SK-N-SH (cell line): ENCODE data around the gene ZNF502. TPM values are rescaled to one million over a fixed set of nuclear protein-coding genes. Genes with fewer than 3 reads are reported as not detected.

Experiments
- CTCF ChIA-PET: fragments of 300-600, 350-600 bp; formaldehyde crosslinking; extraction: SDS; loops from one replicate; lab custom pipeline; 2021; lab: Yijun Ruan, JAX
- POLR2A ChIA-PET: fragments of 350-600 bp; sonication (Branson Sonifier 250); formaldehyde crosslinking; extraction: SDS; loops from one replicate; lab custom pipeline; 2020; ENCODE audit warnings: antibody characterized with exemption, inconsistent platforms; lab: Yijun Ruan, JAX
- DNase-seq: peaks from one replicate; pipeline ENCODE4 v3.0.0; 2012
- H2AFZ ChIP-seq: fragments of 200-600 bp; sonication (generic); 2 replicates; pipeline ENCODE4 v1.8.1; 2016; ENCODE audit warnings: antibody characterized with exemption, mild to moderate bottlenecking, low read depth
- H3F3A ChIP-seq: fragments of 200-600 bp; sonication (generic); replicated peaks from 2 replicates; pipeline ENCODE3; 2016; ENCODE audit warnings: antibody characterized with exemption, mild to moderate bottlenecking; ENCODE audit not compliant: insufficient read depth
- H3K27ac ChIP-seq, 2 experiments: fragments of 200-500 bp in 1 of 2; fragments of 200-600 bp in 1 of 2; sonication (Bioruptor generic) in 1 of 2; sonication (generic), shearing (Covaris generic) in 1 of 2; 2 replicates each; pipeline versions ENCODE4 v1.5.1 to v1.6.1; 2014 to 2016; ENCODE audit warnings: low read depth in 2 of 2, inconsistent platforms in 1 of 2, low read length in 1 of 2, mild to moderate bottlenecking in 1 of 2, mixed read lengths in 1 of 2
- H3K27me3 ChIP-seq: fragments of 200-600 bp; sonication (generic), shearing (Covaris generic); 2 replicates; pipeline ENCODE4 v1.6.1; 2016; ENCODE audit warnings: mixed run types; ENCODE audit not compliant: insufficient read depth
- H3K36me3 ChIP-seq, 2 experiments: fragments of 200-500 bp in 1 of 2; fragments of 200-600 bp in 1 of 2; sonication (Bioruptor generic) in 1 of 2; sonication (generic) in 1 of 2; replicated peaks in 1 of 2; 2 replicates each; pipeline versions ENCODE3 to v1.5.1; 2014 to 2016; ENCODE audit warnings: low read length in 1 of 2, mild to moderate bottlenecking in 1 of 2; ENCODE audit not compliant: insufficient read depth in 2 of 2, control insufficient read depth in 1 of 2
- H3K4me1 ChIP-seq, 2 experiments: fragments of 200-500 bp in 1 of 2; fragments of 200-600 bp in 1 of 2; sonication (Bioruptor generic) in 1 of 2; sonication (generic), shearing (Covaris generic) in 1 of 2; 2 replicates each; pipeline versions ENCODE4 v1.5.1 to v1.6.1; 2014 to 2016; ENCODE audit warnings: low read depth in 1 of 2, low read length in 1 of 2, mixed run types in 1 of 2; ENCODE audit not compliant: insufficient read depth in 2 of 2, control insufficient read depth in 1 of 2
- H3K4me2 ChIP-seq: fragments of 200-600 bp; sonication (generic), shearing (Covaris generic); 2 replicates; pipeline ENCODE4 v1.6.1; 2017; ENCODE audit warnings: mixed run types
- H3K4me3 ChIP-seq, 2 experiments: fragments of 200-500 bp in 1 of 2; fragments of 200-600 bp in 1 of 2; sonication (Bioruptor generic) in 1 of 2; sonication (generic), shearing (Covaris generic) in 1 of 2; 2 replicates each; pipeline versions ENCODE4 v1.5.1 to v1.8.1; 2014 to 2016; ENCODE audit warnings: low read depth in 2 of 2, inconsistent platforms in 1 of 2, low read length in 1 of 2, mild to moderate bottlenecking in 1 of 2, mixed read lengths in 1 of 2, moderate library complexity in 1 of 2
- H3K79me2 ChIP-seq: fragments of 200-600 bp; sonication (generic); 2 replicates; pipeline ENCODE4 v1.8.1; 2017; ENCODE audit warnings: mild to moderate bottlenecking; ENCODE audit not compliant: insufficient read depth
- H3K9ac ChIP-seq: fragments of 200-600 bp; sonication (generic); 2 replicates; pipeline ENCODE4 v1.6.1; 2017; ENCODE audit warnings: mixed run types
- H3K9me2 ChIP-seq: fragments of 200-600 bp; sonication (generic); 2 replicates; pipeline ENCODE4 v1.6.1; 2017; ENCODE audit warnings: mixed run types
- H3K9me3 ChIP-seq: fragments of 200-600 bp; sonication (generic); 2 replicates; pipeline ENCODE4 v1.6.1; 2017; ENCODE audit warnings: mixed run types, mild to moderate bottlenecking, moderate library complexity
- H4K20me1 ChIP-seq: fragments of 200-600 bp; sonication (generic); 2 replicates; pipeline ENCODE4 v1.6.1; 2017; ENCODE audit warnings: mild to moderate bottlenecking, mixed run types; ENCODE audit not compliant: insufficient read depth
- CHD2 ChIP-seq: fragments of 150-350 bp; IDR thresholded peaks from 2 replicates; pipeline ENCODE4 v1.6.1; 2018; ENCODE audit warnings: low read length; ENCODE audit not compliant: partially characterized antibody
- EZH2phosphoT487 ChIP-seq: fragments of 200-600 bp; sonication (generic); IDR thresholded peaks from 2 replicates; pipeline ENCODE4 v1.6.1; 2017; ENCODE audit warnings: low read depth, mixed run types, mild to moderate bottlenecking, antibody characterized with exemption, moderate library complexity, borderline replicate concordance
- FOSL2 ChIP-seq: IDR thresholded peaks from 2 replicates; pipeline ENCODE4 v1.4.0; 2012; ENCODE audit warnings: low read depth, mild to moderate bottlenecking, moderate library complexity, borderline replicate concordance
- GABPA ChIP-seq: IDR thresholded peaks from 2 replicates; pipeline ENCODE4 v1.4.0; 2012; ENCODE audit warnings: low read depth, mild to moderate bottlenecking
- GATA2 ChIP-seq: sonication (generic); formaldehyde crosslinking; IDR thresholded peaks from 2 replicates; pipeline ENCODE4 v1.5.0; 2020; ENCODE audit warnings: mild to moderate bottlenecking, missing genetic modification reagents
- JUND ChIP-seq: IDR thresholded peaks from 2 replicates; pipeline ENCODE4 v1.4.0; 2012
- MXI1 ChIP-seq: IDR thresholded peaks from 2 replicates; pipeline ENCODE4 v1.6.1; 2012; ENCODE audit warnings: mild to moderate bottlenecking, low read depth, low read length, improper control_type of control experiment
- NFIC ChIP-seq: IDR thresholded peaks from 2 replicates; pipeline ENCODE4 v1.4.0; 2012; ENCODE audit warnings: borderline replicate concordance
- NRF1 ChIP-seq: IDR thresholded peaks from 2 replicates; pipeline ENCODE4 v1.6.1; 2012; ENCODE audit warnings: low read depth, mild to moderate bottlenecking, low read length
- POLR2AphosphoS5 ChIP-seq: IDR thresholded peaks from 2 replicates; pipeline ENCODE4 v1.6.1; 2012; ENCODE audit warnings: low read depth, low read length
- RAD21 ChIP-seq: IDR thresholded peaks from 2 replicates; pipeline ENCODE4 v1.6.1; 2012; ENCODE audit warnings: mild to moderate bottlenecking, low read length
- RCOR1 ChIP-seq: fragments of 150-350 bp; IDR thresholded peaks from 2 replicates; pipeline ENCODE4 v1.6.1; 2017; ENCODE audit warnings: antibody characterized with exemption, low read length
- RFX5 ChIP-seq: IDR thresholded peaks from 2 replicates; pipeline ENCODE4 v1.6.1; 2012; ENCODE audit warnings: mild to moderate bottlenecking, improper control_type of control experiment, low read length
- TCF12 ChIP-seq: IDR thresholded peaks from 2 replicates; pipeline ENCODE4 v1.4.0; 2012
- WGBS: methylation state at CpG from one replicate; pipeline ENCODE4 v1.1.6; 2017; ENCODE audit warnings: low lambda C conversion rate; 5-methylcytosine and 5-hydroxymethylcytosine counted together
- polyA plus RNA-seq, 3 experiments: library from polyadenylated mRNA; depleted of rRNA; stranded (reverse); fragments of >200 nt; gene quantifications; 2 replicates each; pipeline ENCODE4 v1.2.3, GENCODE V29; 2012
- TF ChIP-seq, protein P1 (sequence below): IDR thresholded peaks from 2 replicates; pipeline ENCODE4 v1.4.0; 2012; ENCODE audit warnings: low read depth, borderline replicate concordance
- TF ChIP-seq, protein P2 (sequence below): IDR thresholded peaks from 2 replicates; pipeline ENCODE4 v1.6.1; 2012; ENCODE audit warnings: mild to moderate bottlenecking, low read depth, low read length, moderate library complexity
- TF ChIP-seq, protein P3 (sequence below): IDR thresholded peaks from 2 replicates; pipeline ENCODE4 v1.4.0; 2012; ENCODE audit warnings: low read depth
- TF ChIP-seq, protein P4 (sequence below): IDR thresholded peaks from 2 replicates; pipeline ENCODE4 v1.4.0; 2012; ENCODE audit warnings: low read depth, borderline replicate concordance

The ZNF502 gene
- polyA plus RNA-seq, 1 of the 3 experiments (the other 2 are of a cell fraction) = 2.1 TPM

DNA sequence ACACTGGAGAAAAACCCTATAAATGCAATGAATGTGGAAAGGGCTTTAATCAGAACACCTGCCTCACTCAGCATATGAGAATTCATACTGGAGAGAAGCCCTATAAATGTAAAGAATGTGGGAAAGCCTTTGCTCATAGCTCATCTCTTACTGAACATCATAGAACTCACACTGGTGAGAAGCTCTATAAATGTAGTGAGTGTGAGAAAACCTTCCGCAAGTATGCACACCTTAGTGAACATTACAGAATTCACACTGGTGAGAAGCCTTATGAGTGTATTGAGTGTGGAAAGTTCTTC, 9.6 kb downstream of the ZNF502 start:
- H3K27me3 ChIP-seq = no peaks in the 10 kb centered on the region
- no peak overlapping the region for H3K4me2 ChIP-seq
- H2AFZ ChIP-seq = no peak overlapping the region
- H4K20me1 ChIP-seq = no peaks in the 10 kb centered on the region
- H3K9me2 ChIP-seq = no peaks in the 10 kb centered on the region
- no peak for DNase-seq
- H3K9me3 ChIP-seq = peaks cover 66% of the 10 kb centered on the region
- H3K4me3 ChIP-seq = no peak overlapping the region
- no peak overlapping the region for H3K9ac ChIP-seq
- H3F3A ChIP-seq = peaks cover 12% of the 10 kb centered on the region
- H3K36me3 ChIP-seq = peaks cover 21 to 60% of the 10 kb centered on the region in 2 experiments
- H3K4me1 ChIP-seq = no peaks in the 10 kb centered on the region
- H3K79me2 ChIP-seq = no peaks in the 10 kb centered on the region; the same call in 1 of the 2 replicates
- ChIA-PET CTCF (no interaction called here), POLR2A (no interaction called here)
- TF ChIP-seq RAD21 (no peak), GABPA (no peak), JUND (no peak), TCF12 (no peak), NRF1 (no peak), RFX5 (no peak), POLR2AphosphoS5 (no peak), RCOR1 (no peak), FOSL2 (no peak), CHD2 (no peak), MXI1 (no peak), EZH2phosphoT487 (no peak), GATA2 (CRISPR knock-in tag) (no peak), NFIC (no peak)
- TF ChIP-seq, protein P1, sequence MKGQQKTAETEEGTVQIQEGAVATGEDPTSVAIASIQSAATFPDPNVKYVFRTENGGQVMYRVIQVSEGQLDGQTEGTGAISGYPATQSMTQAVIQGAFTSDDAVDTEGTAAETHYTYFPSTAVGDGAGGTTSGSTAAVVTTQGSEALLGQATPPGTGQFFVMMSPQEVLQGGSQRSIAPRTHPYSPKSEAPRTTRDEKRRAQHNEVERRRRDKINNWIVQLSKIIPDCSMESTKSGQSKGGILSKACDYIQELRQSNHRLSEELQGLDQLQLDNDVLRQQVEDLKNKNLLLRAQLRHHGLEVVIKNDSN = no peak
- TF ChIP-seq, protein P2, sequence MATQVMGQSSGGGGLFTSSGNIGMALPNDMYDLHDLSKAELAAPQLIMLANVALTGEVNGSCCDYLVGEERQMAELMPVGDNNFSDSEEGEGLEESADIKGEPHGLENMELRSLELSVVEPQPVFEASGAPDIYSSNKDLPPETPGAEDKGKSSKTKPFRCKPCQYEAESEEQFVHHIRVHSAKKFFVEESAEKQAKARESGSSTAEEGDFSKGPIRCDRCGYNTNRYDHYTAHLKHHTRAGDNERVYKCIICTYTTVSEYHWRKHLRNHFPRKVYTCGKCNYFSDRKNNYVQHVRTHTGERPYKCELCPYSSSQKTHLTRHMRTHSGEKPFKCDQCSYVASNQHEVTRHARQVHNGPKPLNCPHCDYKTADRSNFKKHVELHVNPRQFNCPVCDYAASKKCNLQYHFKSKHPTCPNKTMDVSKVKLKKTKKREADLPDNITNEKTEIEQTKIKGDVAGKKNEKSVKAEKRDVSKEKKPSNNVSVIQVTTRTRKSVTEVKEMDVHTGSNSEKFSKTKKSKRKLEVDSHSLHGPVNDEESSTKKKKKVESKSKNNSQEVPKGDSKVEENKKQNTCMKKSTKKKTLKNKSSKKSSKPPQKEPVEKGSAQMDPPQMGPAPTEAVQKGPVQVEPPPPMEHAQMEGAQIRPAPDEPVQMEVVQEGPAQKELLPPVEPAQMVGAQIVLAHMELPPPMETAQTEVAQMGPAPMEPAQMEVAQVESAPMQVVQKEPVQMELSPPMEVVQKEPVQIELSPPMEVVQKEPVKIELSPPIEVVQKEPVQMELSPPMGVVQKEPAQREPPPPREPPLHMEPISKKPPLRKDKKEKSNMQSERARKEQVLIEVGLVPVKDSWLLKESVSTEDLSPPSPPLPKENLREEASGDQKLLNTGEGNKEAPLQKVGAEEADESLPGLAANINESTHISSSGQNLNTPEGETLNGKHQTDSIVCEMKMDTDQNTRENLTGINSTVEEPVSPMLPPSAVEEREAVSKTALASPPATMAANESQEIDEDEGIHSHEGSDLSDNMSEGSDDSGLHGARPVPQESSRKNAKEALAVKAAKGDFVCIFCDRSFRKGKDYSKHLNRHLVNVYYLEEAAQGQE = no peak
- TF ChIP-seq, protein P3, sequence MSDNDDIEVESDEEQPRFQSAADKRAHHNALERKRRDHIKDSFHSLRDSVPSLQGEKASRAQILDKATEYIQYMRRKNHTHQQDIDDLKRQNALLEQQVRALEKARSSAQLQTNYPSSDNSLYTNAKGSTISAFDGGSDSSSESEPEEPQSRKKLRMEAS = no peak
- TF ChIP-seq, protein P4, sequence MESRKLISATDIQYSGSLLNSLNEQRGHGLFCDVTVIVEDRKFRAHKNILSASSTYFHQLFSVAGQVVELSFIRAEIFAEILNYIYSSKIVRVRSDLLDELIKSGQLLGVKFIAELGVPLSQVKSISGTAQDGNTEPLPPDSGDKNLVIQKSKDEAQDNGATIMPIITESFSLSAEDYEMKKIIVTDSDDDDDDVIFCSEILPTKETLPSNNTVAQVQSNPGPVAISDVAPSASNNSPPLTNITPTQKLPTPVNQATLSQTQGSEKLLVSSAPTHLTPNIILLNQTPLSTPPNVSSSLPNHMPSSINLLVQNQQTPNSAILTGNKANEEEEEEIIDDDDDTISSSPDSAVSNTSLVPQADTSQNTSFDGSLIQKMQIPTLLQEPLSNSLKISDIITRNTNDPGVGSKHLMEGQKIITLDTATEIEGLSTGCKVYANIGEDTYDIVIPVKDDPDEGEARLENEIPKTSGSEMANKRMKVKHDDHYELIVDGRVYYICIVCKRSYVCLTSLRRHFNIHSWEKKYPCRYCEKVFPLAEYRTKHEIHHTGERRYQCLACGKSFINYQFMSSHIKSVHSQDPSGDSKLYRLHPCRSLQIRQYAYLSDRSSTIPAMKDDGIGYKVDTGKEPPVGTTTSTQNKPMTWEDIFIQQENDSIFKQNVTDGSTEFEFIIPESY = no peak
- no peak overlapping the region for H3K27ac ChIP-seq
- WGBS = 100% methylated on average over 1 of the region's 1 CpG
